HG03565 (cell line): Measurements from ENCODE around the gene MACROD2.
"Not testable (repeated sequence)": the region's sequence is repeated elsewhere in the genome, so short reads cannot be mapped to it uniquely, and the experiment has no call there.

ENCODE experiments used
- ATAC-seq: cut with Tn5 transposase; IDR thresholded peaks from one replicate; pipeline ENCODE4 v1.9.1; 2021; ENCODE audit warnings: mild to moderate bottlenecking, moderate library complexity; ENCODE audit not compliant: unreplicated experiment

MACROD2 gene

GRCh38 chr20:14178952-14179351 lies 183.6 kb downstream of the MACROD2 start:
- no peak for ATAC-seq

GRCh38 chr20:14189794-14190402 lies 194.6 kb downstream of the MACROD2 start:
- no peak for ATAC-seq

GRCh38 chr20:14191559-14191958 lies 196.2 kb downstream of the MACROD2 start:
- ATAC-seq = no peak

- ATAC-seq = no peak
These were observed 198.1 kb downstream of the MACROD2 start for GRCh38 chr20:14193443-14193842.

- no peak for ATAC-seq
These were observed 198.6 kb downstream of the MACROD2 start for GRCh38 chr20:14193885-14194284.

GRCh38 chr20:14197097-14197496 lies 201.8 kb downstream of the MACROD2 start:
- ATAC-seq = no peak

- ATAC-seq = no peak
These were observed 203.1 kb downstream of the MACROD2 start for GRCh38 chr20:14198416-14198815.

GRCh38 chr20:14199111-14199510 lies 203.8 kb downstream of the MACROD2 start:
- no peak for ATAC-seq

- ATAC-seq = no peak
These were observed 208.3 kb downstream of the MACROD2 start for GRCh38 chr20:14203657-14204056.

GRCh38 chr20:14207591-14207990 lies 212.3 kb downstream of the MACROD2 start:
- ATAC-seq = no peak

- ATAC-seq = no peak
These were observed 213.6 kb downstream of the MACROD2 start for GRCh38 chr20:14208956-14209355.

GRCh38 chr20:14210146-14210545 lies 214.8 kb downstream of the MACROD2 start:
- ATAC-seq = no peak

GRCh38 chr20:14214046-14214445 lies 218.7 kb downstream of the MACROD2 start:
- no peak for ATAC-seq

- ATAC-seq = not testable (repeated sequence)
These were observed 220.6 kb downstream of the MACROD2 start for GRCh38 chr20:14215880-14216279.

GRCh38 chr20:14219801-14220461 lies 224.6 kb downstream of the MACROD2 start:
- no peak for ATAC-seq

- no peak for ATAC-seq
These were observed 225.7 kb downstream of the MACROD2 start for GRCh38 chr20:14220986-14221385.

GRCh38 chr20:14223806-14224205 lies 228.5 kb downstream of the MACROD2 start:
- no peak for ATAC-seq

GRCh38 chr20:14226051-14227049 lies 231.0 kb downstream of the MACROD2 start:
- ATAC-seq = not testable (repeated sequence)

- no peak for ATAC-seq
These were observed 237.3 kb downstream of the MACROD2 start for GRCh38 chr20:14232650-14233049.

- no peak for ATAC-seq
These were observed 239.5 kb downstream of the MACROD2 start for GRCh38 chr20:14234666-14235295.

GRCh38 chr20:14235355-14235754 lies 240.0 kb downstream of the MACROD2 start:
- ATAC-seq = no peak
